Astrocyte (in vitro differentiated cells and primary cell): ENCODE data around the gene PPP2R2C.

ENCODE experiments used
- CTCF ChIP-seq: IDR thresholded peaks from 2 replicates; pipeline ENCODE4 v1.5.1; 2011; ENCODE audit warnings: low read depth, mild to moderate bottlenecking, inconsistent platforms, low read length, moderate library complexity; ENCODE audit not compliant: insufficient read depth
- EZH2 ChIP-seq: IDR thresholded peaks from 2 replicates; pipeline ENCODE4 v1.6.1; 2012; ENCODE audit warnings: mild to moderate bottlenecking, low read length, inconsistent platforms; ENCODE audit not compliant: insufficient read depth

GRCh38 chr4:6319530-6320150, 152.8 kb downstream of the PPP2R2C start:
- TF ChIP-seq CTCF: no peak
- no peak for TF ChIP-seq EZH2
